ENCODE data around the gene WFIKKN2.

WFIKKN2 gene

DNA sequence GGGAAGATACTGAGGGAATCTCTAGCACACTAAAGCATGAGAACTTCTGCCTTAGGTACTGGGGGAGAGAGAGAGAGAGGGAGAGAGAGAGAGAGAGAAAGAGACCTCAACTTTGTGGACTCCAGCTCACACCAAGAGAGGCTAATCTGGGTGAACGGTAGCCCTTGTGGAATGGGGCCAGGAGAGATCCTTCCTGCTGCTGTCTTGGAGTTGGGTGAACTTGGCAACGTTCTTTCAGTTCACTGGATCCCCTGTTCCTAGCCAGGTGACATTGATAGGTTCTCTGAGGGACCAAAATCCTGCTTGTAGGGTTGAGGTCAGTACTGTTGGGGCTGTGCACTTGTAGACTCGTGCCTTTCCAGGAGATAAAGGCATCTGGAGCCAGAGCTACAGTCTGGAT, 26.5 kb upstream of the WFIKKN2 start:
- no peak for DNase-seq

DNA sequence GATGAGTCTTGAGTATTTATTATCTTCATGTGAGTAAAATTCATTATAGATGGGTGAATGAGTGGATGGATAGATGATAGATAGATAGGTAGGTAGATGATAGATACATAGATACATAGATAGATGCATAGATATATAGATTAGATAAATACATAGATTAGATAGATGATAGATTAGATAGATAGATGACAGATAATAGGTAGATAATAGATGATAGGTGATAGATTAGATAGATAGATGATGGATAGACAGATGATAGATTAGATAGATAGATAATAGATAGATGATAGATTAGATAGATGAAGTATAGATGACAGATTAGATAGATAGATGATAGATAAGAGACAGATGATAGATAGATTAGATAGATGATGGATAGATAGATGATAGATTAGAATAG, 21.8 kb upstream of the WFIKKN2 start:
- DNase-seq = no peak

DNA sequence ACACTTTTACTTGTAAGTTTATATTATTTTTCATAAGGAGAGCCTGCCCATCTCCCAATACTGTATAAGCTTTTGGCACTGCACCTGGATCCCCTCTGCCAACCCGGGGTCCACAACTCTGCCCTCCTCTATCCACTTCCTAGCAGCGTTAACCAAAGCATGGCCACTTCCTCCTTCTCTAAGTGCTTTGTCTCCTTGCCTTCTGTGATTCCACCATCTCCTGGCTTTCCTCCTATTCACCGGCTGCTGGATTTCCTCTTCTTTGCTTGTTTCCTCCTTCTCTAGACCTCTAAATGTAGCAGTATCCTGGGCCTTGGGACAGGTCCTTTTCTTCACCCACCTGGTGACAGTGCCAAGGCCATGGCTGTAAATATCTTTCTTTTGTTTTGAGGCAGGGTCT, 20.0 kb upstream of the WFIKKN2 start:
- DNase-seq = no peak

DNA sequence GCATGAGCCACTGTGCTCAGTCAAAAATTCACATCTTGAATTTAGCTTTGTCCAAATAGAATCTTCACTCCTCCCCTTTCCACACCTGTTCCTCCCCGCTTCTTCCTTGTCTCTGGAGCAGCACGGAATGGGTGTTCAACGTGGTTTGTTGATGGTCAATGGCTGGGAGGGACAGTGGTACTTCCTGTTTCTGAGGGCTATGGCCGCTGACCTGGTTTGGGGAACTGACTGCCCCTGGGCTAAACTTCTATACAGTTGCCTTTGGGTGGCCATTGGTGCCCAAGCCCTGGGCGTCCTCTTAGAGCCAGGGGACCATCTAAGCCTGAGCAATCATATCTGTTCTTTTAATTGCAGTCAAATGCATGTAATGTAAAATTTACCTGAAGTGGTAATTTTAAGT, 19.1 kb upstream of the WFIKKN2 start:
- no peak for DNase-seq

DNA sequence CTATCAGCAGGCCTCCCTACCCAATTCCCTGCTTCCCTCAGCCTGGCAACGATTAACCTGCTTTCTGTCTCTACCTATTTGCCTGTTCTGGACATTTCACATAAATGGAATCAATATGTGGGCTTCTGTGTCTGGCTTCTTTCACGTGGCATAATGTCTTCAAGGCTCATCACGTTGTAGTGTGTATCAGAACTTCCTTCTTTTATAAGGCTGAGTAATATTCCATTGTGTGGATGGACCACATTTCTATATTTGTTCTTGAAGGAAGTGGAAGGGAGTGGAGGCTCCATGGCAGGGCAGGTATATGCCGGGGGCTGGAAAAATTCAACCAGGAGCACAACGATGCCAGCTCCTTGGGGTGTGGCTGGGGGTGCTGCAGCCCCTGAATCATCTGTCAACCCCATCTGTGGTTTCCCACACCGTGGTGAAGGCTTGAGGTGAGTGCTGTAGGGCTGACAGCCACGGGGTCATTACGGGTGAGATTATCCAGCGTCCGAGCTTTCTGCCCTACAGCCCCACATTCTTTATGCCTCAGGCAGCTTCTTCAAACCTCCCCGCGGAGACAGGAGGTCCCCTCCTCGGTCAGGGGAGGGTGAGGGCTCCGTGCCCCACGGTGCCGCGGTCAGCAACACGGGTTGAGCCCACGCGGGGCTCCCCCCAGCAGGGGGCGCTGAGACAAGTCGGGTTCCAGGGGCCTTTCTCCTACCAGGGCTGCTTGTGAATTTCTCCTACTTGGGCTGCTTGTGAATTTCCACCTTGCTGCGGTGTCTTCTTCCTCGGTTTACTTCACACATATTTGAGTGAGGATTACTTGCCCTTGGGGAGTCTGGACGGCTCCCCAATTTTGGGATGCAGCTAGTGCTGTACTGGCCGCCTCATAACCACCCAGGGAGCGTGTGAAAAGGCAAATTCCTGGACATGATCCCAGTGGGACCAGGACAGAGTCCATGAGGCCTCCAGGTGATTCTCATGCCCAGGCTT, 18.3 kb upstream of the WFIKKN2 start:
- no peak for DNase-seq

DNA sequence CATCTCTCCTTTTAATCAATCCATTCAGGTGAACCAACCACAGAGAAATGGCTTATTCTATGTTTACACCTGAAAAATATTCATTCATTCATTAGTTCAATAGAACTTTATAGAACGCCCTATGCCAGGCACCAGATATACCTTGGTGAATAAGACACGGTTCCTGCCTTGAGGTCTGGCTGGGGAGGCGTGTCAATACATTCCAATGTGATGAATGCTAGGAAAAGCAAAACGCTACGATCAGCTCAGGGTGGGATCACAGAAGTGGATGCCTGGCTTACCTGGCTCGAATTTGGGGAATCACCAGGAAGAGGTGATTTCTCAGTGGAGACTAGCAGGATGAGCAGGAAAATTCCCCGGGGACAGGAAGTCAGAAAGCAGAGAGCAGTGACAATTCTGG, 17.5 kb upstream of the WFIKKN2 start:
- DNase-seq = no peak

DNA sequence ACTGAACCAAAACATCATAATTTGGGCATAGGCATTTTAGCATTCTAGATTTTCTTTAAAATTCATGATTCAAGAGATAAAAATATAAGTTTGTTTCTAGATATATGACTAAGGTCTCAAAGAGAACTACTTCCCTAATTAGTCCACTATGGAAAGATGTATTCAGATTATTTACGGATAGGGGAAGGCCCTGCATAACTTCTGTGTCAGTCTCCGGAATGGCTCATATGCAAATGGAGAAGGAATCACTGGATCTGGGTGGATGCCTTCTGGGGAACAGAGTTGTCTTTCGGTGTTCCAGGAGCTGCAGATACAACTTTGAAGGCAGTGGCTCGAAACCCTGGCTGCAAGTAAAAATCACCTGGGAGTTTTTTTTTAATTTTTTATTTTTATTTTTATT, 17.1 kb upstream of the WFIKKN2 start:
- DNase-seq = no peak

DNA sequence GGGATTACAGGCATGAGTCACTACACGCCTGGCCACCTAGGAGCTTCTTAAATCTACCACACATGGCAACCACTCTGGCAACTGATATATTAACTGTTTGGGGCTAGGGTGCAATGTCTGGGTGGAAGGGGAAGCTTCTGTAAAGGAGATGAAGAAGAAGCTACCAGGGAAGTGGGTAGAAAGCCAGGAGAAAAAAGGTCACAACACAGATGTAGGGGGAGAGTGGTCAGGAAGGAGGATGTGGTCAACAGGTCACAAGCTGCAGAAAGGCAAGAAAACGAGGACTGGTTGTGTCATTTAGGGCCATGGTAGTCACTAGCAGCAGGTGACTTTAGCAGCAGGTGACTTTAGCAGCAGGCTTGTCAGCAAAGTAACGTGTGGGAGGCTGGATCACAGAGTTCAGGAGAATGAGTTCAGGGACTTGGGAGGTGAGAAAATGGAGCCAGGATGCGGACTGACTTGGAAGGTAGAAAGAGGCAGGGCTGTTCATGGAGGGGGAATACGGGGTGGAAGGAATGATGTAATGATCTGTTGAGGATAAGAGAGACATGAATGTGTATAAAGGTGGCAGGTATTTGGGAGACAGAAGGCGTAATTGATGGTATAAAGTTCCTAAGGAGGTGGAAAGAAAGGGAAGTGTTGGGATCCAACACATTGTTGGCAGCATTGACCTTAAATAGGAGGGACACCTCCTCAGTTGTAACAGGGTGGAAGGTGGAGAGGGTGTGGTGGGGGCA, 16.3 kb upstream of the WFIKKN2 start:
- DNase-seq = no peak

DNA sequence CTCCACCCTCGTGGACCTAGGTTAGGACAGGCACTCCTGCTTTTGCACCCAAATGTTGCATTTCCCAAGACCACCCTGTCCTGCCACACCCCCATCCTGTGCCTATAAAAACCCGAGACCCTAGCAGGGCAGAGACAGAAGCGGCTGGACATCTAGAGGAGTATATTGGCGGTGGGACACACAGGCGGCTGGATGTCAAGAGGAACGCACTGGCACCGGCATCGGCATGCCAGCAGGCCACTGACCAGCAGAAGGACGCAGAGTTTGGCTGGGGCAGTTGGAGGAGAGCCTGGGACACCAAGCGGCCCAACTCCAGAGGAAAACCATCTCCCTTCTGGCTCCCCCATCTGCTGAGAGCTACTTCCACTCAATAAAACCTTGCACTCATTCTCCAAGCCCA, 14.7 kb upstream of the WFIKKN2 start:
- DNase-seq = no peak

DNA sequence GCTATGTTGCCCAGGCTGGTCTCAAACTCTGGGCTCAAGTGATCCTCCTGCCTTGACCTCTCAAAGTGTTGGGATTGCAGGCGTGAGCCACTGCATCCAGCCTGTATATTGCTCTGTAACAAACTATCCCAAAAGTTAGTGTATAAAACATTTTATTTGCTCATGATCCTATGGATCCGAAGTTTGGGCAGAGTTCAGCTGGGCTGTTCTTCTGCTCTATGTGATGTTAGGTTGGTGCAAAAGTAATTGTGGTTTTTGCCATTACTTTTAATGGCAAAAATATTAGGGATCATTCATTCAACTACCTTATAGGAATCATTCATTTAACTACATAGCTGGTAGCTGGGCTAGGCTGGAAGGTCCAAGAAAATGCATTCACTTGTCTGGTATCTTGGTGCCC, 12.8 kb upstream of the WFIKKN2 start:
- DNase-seq = no peak

DNA sequence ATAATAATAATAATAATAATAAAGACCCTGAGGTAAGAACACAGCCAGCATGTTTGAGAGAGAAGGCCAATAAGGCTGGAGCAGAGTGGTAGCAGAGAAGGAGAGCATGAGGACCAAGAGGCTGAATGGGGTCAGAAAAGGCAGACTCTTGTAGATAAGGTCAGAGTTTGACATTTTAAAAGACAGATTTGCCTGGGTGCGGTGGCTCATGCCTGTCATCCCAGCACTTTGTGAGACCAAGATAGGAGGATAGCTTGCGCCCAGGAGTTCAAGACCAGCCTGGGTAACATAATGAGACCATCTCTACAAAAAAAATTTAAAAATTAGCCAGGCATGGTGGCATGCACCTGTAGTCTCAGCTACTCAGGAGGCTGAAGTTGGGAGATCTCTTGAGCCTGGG, 11.0 kb upstream of the WFIKKN2 start:
- DNase-seq = no peak

DNA sequence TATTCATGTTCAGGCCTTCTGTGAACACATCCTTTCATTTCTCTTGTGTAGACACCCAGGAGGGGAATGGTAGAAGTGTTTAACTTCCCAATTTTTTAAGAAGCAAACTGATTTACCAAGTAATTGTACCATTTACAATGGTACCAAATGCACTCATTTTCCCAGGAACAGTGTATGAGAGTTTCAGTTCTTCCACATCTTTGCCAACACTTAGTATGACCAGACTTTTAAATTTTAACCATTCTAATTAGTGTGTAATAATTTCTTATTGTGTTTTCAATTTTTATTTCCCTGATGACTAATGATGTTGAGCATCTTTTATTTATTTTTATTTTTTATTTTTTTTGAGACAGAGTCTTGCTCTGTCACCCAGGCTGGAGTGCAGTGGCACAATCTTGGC, 10.2 kb upstream of the WFIKKN2 start:
- DNase-seq = no peak

DNA sequence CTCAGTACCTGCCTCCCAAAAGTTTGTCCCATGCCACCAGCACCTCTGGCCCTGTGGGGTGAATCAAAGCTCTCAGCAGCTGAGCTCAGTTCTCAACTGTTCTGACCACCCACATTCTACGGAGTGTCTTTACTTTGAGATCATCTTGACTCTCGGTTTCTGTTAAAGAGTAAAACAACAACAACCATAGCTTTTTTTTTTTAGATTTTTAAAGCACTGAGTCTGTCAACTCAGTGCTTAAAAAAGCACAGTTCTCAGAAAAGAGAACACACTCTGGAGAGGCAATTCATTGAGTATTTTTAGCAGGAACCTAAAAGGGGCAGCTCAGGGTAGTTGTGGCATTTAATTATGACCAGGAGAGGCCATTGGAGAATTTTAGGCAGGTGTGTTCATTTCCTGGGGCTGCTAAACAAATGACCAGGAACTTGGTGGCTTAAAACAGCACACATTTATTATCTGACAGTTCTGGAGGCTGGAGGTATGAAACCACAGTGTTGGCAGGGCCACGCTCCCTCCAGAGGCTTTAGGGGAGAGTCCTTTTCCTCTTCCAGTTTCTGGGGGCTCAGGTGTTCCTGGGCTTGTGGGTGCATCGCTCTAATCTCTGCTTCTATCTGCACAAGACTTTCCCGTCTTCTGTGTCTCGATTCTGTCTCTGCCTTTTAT, 6.7 kb upstream of the WFIKKN2 start:
- no peak for DNase-seq

DNA sequence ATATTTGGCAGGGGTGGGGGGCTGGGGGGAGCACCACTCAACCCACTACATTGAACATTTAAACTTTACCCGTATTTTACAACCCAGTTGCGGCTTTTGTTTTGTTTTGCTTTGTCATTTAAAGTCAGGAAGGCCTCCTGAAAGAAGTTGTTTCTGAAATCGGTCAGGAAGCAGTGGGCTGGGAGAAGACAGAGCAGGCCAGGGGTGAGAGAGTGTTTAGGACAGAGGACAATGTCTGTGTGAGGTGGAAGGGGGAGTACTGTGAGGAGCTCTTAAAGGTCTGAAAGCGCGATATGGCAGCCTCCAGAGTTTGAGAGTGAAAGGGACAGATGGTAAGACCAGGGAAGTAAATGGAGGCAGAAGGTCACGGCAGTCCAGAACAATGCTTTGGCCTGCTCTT, 6.1 kb upstream of the WFIKKN2 start:
- no peak for DNase-seq

DNA sequence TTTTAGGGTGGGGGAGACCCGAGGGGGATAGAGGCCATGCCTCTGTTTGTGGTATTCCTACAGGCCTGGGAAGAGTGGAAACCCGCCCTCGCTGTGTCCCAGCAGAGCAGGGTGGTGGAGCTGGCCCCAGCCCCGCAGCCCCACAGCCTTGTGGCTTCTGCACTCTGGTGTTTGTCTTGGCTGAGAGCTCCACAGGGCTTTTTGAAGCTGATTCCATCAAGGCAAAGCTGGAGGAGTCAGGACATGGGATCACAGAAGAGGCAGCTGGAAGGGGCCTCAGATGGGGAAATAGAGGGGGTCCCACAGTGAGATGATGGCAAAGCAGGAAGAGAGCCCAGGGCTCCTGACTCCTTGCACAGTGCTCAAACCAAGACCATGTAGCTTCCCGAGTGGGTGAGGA, 5.0 kb upstream of the WFIKKN2 start:
- DNase-seq = no peak

DNA sequence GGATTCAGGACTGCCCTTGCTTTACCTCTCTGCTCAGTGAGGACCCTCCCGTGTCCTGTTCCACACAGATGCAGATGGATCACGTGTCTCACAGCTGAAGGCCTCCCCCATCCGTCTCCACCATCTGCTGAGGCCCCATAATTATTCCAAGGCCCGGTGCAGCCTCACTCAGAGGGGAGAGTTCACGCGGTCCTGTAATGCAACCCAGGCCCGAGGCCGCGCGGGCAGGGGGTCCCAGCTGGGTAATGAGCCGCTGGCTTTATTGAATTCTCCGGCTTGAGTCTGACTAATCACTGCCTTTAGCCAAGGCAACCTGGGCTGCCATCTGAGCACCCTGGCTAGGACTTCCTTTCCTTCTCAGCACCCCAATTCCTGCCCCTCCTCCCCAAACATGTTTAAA, 4.4 kb upstream of the WFIKKN2 start:
- DNase-seq = no peak

DNA sequence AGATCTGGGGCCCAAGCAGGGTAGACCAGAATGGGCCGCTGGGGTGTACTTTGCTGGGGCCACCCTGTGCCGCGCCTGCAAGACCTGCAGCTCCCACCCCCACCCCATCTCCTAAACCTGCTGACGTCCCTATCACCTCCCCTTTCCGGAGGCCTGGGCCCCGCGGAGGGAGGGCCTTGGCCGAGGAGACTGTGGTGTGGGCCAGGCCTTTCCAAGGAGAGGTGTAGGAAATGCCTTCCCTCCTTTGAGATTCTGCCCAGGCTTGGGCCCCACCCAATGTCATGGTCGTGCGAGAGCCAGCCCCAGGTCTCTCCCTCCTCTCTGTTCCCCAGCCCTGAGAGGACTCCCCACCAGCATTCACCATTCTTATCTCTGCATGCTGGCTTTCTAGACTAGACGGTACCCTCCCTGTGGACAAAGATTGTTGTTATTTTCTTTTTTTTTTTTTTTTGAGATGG, 3.9 kb upstream of the WFIKKN2 start:
- DNase-seq = no peak

DNA sequence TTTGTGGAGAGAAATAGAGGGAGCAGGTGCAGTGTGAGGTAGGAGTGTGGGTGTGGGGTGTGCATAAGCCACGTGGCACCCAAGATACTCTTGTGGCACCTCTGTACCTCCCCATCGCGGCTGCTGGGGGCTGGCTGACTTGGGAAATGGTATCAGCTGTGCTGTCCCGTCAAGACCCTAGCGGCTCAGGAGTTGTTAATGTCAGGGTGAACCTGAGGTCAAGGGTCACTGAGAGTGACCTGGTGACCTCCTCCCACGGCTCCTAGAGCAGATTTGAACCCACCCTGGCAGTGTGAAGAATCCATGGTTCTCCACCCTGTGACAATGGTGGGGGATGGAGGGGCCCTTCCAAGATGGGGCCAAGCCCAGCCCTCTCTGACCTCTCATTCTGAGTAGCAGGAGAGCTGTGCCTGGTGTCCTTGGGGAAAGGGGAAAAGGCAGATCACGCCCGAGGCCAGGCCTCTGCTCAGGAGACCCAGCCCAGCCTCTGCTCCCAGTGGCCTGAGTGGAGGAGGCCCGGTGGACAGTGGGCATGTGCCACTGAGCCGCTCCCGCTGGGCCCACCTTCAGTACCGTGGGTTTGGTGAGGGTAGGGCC, 3.0 kb upstream of the WFIKKN2 start:
- DNase-seq = no peak

DNA sequence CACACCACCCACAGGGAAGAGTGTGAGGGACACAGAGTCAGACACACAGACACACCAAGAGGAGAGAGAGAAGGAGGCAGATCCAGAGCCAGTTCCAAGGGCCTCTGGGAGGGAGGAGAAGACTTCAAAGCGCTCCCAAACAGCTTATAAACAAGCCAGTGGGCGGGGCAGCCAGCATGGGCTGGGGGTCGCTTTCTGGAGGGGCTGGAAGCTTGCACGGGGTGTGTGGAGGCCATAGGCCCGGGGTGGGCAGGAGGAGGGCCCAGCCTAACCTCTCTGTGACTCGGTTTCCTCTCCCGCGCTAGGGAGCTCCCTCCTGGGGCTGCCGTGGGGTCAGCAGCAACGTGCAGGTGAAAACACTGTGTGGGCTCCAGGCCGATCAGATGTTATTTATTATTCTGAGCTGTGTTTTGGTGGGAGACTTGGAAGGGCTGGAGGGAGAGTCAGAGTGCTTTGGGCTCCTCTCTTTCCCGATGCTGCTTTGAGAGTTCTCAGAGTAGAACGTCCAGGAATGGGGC, 2.5 kb upstream of the WFIKKN2 start:
- no peak for DNase-seq

DNA sequence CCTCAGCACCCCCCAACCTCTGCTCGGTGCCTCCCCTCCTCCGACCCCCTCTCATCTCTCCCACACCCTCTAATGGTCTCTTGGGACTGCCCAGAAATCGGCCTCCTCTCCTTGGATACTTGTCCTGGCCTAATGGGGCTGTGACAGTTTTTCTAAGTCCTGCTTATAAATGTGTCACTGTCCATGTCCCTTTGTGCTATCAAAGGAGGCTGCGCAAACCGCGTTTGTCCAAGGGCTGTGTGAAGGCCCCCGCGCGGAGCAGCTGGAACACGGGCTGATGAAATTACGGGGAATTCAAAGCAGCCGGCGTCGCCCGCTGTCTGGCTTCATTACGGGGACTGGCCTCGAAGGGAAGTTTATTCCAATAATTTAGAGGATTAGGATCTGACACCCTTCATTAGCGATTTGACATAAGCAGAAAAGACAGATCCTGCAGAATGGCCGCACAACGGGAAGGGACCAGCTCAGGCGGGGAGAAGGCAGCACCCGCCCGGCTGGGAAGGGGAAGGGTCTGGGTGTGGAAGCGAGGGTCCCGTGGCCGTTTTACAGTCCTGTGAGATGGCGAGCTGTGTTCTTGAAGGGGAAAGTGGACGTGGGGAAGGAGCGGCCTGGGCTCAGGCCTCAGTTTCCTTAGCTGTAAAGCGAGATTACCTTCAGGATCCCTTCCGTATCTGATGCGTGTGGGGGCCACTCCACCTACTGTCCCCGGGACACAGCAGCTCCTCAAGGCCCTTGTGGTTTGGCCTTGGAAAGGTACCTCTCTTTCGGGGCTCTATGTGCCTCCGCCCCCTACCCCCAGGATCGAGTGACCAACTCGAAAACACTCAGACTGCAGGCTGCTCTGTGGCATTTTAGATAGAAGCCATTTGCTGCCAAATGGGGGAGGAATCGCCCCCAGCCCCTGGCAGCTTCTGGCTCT, 1.6 kb upstream of the WFIKKN2 start:
- no peak for DNase-seq

DNA sequence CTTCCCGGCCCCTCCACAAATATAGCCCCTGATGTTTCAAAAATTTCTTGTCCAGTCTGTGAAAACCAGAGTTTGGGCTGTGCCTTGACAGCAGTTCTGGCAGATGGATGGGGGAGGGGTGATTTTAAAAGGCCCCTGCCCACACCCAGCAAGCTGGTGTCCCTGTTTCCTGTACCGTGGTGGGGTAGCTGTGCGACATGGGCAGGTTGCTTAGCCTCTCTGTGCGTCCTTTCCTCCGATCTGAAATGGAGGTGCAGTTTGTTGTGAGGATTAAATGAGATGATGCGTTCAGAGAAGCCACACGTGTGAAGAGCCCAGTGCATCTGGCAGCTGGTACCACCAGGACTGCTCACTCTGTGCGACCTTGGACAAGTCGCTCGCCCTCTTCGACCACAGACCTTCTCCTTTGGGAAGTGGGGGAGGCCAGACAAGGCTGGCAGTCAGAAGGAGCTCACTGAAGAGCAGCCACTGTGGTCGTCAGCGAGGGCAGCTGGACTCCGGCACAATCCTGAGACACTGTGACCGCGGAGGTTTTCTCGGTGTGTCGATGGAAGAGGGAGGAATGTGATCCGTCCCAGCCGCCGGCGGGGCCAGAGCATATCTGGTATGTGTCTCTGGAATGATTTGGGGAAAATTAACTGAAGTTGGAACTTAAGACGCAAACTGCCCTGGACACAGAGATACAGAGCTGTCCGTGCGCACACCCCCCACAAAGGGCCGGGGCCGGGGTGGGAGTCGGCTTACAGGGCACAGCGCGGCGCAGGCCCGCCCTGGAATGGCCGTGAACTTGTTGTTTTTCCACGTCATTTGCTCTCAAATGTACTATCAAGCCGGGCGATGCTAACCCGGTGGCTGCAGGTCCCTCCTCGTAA, 721 bp upstream of the WFIKKN2 start:
- peak; percentile 12 for DNase-seq

Measured in NCI-H446 treated with DMSO at 0.1 percent for 48 hours (cell line).